ENCODE data around the gene APOL1. TPM values are rescaled to one million over a fixed set of nuclear protein-coding genes. Genes with fewer than 3 reads are reported as not detected.

The APOL1 gene
- total and polyA plus RNA-seq, 10 of the 15 experiments (the other 5 are each of a cell fraction or from before 2014, with no cell fraction given), result 9.0 to 42.0 (median 17.6) TPM

DNA sequence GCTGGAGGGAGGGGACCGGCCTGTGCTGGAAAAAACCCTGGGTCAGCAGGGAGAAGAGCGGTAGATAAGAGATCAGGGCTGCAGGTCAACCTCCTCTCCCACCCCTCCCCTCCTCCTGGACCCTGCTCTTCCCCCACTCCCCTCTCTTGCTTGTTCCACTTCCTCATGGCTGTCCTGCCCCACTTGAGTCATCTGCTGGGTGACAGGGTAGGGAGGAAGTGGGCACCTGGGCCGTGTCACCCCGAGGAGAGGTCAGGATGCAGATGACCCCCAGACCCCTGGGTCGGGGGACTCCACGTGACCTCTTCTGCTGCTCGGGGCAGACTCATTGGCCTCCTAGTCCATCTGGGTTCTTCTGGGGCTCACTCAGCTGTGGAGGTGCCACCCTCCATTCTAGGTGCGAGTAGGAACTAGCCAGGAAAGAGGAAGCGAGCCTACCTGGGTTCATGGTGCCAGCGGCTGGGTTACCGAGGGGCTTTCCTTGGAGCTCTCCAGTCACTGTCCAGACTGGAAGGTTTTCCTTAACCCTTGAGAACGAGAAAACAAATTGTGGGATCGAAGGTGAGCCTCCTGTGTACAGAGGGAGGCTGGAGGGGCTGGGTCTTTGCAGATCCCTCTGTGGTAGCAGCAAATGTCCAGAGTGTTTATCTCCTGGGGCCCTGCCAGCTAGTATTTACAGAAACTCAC is 20.1 kb upstream of the APOL1 start (continued):
- TF ChIP-seq, protein P1, sequence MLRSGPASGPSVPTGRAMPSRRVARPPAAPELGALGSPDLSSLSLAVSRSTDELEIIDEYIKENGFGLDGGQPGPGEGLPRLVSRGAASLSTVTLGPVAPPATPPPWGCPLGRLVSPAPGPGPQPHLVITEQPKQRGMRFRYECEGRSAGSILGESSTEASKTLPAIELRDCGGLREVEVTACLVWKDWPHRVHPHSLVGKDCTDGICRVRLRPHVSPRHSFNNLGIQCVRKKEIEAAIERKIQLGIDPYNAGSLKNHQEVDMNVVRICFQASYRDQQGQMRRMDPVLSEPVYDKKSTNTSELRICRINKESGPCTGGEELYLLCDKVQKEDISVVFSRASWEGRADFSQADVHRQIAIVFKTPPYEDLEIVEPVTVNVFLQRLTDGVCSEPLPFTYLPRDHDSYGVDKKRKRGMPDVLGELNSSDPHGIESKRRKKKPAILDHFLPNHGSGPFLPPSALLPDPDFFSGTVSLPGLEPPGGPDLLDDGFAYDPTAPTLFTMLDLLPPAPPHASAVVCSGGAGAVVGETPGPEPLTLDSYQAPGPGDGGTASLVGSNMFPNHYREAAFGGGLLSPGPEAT (IDR thresholded peaks at IDR 0.05; ENCODE audit: low read depth), result peak; percentile 64; the same call in 1 of the 2 replicates
- TF ChIP-seq MTA2 (IDR thresholded peaks at IDR 0.05; ENCODE audit: low read depth) (peak; percentile 56; the same call in 1 of the 2 replicates), BACH1 (IDR thresholded peaks at IDR 0.05; ENCODE audit: borderline replicate concordance) (no peak), IKZF2 (IDR thresholded peaks at IDR 0.05) (peak; percentile 67 to 74; a peak in 3 of 4 replicates)

DNA sequence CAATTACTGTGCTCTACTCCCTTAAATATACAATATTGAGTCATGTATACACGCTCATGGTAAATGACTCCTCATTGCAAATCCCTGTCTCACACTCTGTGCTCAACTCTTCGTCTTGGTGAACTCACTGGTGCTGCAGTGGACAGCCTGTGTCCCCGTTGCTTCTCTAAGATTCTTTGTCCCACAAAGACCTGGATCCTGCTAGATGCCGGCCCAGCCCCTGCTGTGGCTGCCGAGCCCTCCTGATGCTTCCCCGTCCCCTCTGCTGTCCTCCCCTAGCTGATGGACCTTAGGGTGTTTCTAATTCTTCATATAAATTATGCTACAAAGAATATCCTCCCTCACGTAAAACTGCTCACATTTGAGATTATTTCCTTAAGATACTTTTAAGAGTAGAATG is 19.1 kb upstream of the APOL1 start:
- peaks cover 7 to 26% of the 10 kb centered on the region in 2 experiments; a peak in 3 of 4 replicates for H3K36me3 ChIP-seq (ENCODE audit: control insufficient read depth in 2 of 2, insufficient read depth in 2 of 2, low read length in 1 of 2)
- ChIA-PET RAD21 (ENCODE audit: unreplicated experiment) (no interaction called here), POLR2A (interaction anchor here (1.0 to 1.3 kb wide), 2 partner anchors 19 to 20 kb away, joined by 4 read pairs; partner anchors contain the start of gene APOL1), CTCF (interaction anchor here (1.2 to 1.5 kb wide), 3 partner anchors 16 to 52 kb away, joined by 3 to 5 read pairs (median 4); no protein-coding TSS in a partner anchor), SMC1A (ENCODE audit: uncharacterized antibody, unreplicated experiment) (interaction anchor here (1.5 to 9.5 kb wide), 2 partner anchors 18 to 52 kb away, joined by 3 to 165 read pairs; partner anchors contain the start of gene APOL1)
- intact Hi-C loops (cut with micrococcal nuclease; ENCODE audit: unreplicated experiment), result no loop called here
- TF ChIP-seq TCF12 (IDR thresholded peaks at IDR 0.05; ENCODE audit: low read depth, low read length), result no peak
- TF ChIP-seq MEF2A (IDR thresholded peaks at IDR 0.05; ENCODE audit: insufficient read depth, low read depth, low read length), result no peak
- TF ChIP-seq, protein P2, sequence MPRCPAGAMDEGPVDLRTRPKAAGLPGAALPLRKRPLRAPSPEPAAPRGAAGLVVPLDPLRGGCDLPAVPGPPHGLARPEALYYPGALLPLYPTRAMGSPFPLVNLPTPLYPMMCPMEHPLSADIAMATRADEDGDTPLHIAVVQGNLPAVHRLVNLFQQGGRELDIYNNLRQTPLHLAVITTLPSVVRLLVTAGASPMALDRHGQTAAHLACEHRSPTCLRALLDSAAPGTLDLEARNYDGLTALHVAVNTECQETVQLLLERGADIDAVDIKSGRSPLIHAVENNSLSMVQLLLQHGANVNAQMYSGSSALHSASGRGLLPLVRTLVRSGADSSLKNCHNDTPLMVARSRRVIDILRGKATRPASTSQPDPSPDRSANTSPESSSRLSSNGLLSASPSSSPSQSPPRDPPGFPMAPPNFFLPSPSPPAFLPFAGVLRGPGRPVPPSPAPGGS (IDR thresholded peaks at IDR 0.05; ENCODE audit: borderline replicate concordance, insufficient read depth, low read depth, low read length, poor library complexity, severe bottlenecking), result peak; percentile 49
- no peaks in the 10 kb centered on the region for H4K20me1 ChIP-seq (ENCODE audit: control insufficient read depth, insufficient read depth)
- peaks cover 26% of the 10 kb centered on the region for H3K4me1 ChIP-seq (ENCODE audit: control insufficient read depth, insufficient read depth, low read length)
- H3K27ac ChIP-seq (ENCODE audit: control insufficient read depth, insufficient read depth), result no peak overlapping the region
- H3K27me3 ChIP-seq (replicated peaks in 1 of 2; ENCODE audit: control insufficient read depth in 2 of 2, insufficient read depth in 2 of 2, low read length in 1 of 2), result no peaks in the 10 kb centered on the region
- H3K4me2 ChIP-seq (ENCODE audit: control insufficient read depth, insufficient read depth), result no peak overlapping the region
- no TSS peak for BruUV-seq (replicated peaks)
- DNase-seq (ENCODE audit: low read depth, low spot score) (no peak), FAIRE-seq (no peak), ATAC-seq (no peak)
- H3K9ac ChIP-seq (ENCODE audit: control insufficient read depth, insufficient read depth, low read length), result no peak overlapping the region
- H3K4me3 ChIP-seq, result no peak overlapping the region
- WGBS (ENCODE audit: insufficient coverage, insufficient replicate concordance, low lambda C conversion rate, missing lambda C conversion rate), result 99% methylated on average over 7 of the region's 7 CpGs
- in situ Hi-C loops (cut with MboI), result no loop called here
- H2AFZ ChIP-seq (ENCODE audit: control insufficient read depth, low read depth, low read length), result no peak overlapping the region
- no peaks in the 10 kb centered on the region; the same call in 2 of the 3 replicates for H3K9me3 ChIP-seq (replicated peaks; ENCODE audit: control insufficient read depth, insufficient read depth, low read length)
- peaks cover 36% of the 10 kb centered on the region for H3K79me2 ChIP-seq (ENCODE audit: control insufficient read depth, insufficient read depth, low read length)
